CD4-positive, alpha-beta T cell treated with Interleukin-1 beta for 1 hour (primary cell): ENCODE measurements around the gene MPRIP.

Experiments used
- DNase-seq, 2 donors: peaks; one replicate each; pipeline ENCODE4 v3.0.0-alpha.2; 2020 to 2022

The MPRIP gene

DNA sequence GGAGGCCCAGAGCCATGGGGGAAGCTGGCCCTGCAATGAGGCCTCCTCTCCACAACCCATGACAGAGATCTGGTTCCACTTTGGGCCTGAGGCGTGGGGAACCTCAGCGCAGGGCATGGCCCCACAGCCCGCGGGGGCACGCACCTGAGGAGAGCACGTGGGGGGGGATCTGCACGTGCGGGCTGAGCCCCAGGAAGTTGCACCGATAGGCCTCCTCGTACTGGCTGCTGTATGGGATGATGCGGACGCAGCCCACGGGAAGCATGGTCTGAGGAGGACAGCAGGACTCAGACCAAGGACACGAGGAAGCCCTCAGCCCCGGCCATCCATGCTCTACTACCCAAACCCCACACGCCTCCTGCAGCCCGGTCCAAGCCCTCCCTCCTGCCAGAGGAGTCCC lies 174.0 kb downstream of the MPRIP start:
- DNase-seq: no peak

DNA sequence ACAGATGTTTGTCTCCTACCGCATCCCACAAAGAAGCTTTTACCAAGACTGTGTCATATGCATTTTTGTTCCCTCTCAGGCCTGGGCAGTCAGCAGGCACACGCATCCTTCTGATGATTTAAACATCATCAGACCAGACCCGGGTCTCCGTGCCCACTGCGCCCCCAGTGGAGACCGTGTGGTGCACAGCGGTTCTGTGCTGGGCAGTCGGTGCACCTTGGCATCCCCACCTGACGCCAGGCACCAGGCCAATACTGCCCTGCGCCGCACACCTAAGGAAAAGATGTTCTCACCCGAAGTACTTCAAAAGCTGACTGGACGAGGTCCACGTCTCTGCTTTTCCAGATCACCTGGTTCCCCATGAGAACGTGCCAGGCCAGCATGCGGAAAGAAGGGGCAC lies 174.5 kb downstream of the MPRIP start:
- no peak for DNase-seq

DNA sequence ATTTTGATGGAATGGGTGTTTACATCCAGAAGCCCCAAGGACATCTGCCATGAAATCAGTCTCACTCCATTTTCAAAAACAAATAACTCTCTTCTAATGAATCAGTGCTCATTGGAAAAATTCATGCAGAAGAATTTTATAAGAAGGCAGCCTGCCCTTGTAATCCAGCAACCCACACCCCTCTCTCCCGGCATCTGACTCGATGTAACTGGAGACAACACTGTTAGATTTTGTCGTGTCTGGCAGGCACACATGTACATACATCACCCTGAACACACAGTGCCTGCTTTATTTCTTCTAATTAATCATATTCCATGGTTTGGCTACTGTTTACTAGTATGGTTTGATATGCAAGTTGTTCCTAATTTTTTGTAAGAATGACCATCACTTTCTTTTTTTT lies 175.7 kb downstream of the MPRIP start:
- no peak for DNase-seq

DNA sequence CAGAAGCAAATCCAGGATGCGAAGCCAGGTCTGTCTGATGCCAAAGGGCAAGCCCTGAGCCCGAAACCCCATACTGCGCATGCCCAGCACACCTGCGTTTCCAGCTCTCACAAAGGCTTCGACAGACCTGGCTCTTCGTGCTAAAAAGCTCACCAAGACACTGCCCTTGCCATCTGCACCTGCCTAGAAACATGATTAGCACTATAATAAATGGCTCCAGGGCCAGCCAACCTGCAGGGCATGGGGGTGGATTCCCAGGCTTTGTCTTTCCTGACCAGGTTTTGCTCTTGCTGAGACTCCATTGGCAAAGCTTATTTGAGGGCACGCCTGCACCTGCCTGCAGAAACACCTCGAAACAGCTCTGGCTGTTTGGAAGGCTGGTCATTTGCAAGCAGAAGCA lies 178.3 kb downstream of the MPRIP start:
- DNase-seq: no peak

DNA sequence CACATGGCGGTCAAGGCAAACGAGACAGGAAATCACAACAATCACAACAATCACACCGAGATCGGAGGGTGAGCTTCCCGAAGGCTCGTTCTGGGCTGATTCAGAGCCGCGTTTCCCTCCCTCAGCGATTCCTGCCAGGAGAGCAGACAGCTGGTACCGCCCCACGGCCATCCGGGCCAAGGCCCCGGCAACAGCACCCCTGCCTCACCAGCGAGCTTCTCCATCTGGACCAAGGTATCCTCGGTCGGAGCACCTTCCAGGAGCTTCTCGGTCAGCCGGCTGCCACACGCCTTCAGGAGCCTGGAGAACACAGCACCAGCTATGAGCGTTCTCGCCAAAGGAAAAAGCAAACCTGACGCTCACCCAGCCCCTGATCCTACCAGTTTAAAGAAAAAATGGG lies 179.1 kb downstream of the MPRIP start:
- DNase-seq: no peak

DNA sequence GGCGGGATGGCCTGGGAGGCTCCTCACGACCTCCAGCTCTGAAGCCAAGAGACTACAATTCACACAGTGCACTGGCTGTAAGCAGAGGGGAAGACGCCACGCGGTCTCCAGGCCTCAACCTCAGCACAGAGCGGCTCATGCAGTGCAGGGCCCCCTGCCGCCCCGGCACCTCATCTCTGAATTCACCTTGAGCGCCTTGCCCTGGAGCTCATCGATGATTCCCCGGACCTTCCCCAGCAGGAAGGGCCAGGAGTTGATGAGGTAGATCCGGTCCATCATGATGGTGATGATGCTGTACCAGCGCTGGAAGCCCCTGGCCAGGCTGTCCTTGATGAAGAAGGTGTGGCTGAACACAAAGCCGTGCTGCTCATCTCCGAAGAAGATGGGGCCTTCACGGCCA lies 181.5 kb downstream of the MPRIP start:
- no peak for DNase-seq

DNA sequence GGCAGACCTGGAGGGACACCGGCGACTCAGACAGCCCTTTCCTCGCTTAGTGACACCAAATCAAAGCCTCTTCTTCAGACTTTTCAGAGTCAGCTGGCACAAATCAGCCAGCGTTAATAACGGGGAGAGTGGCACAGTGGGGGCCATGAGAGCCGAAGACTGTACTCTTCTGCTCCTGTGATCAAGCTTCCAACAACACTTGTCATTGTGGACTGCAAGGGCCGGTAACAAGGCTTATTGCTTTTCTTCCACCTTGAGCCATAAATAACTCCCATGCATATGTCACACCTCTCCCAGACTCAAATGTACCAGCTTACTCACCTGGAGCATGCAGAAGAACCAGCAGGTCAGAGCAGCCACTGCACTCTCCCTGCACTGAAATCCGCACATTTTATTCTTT lies 181.9 kb downstream of the MPRIP start:
- no peak for DNase-seq

DNA sequence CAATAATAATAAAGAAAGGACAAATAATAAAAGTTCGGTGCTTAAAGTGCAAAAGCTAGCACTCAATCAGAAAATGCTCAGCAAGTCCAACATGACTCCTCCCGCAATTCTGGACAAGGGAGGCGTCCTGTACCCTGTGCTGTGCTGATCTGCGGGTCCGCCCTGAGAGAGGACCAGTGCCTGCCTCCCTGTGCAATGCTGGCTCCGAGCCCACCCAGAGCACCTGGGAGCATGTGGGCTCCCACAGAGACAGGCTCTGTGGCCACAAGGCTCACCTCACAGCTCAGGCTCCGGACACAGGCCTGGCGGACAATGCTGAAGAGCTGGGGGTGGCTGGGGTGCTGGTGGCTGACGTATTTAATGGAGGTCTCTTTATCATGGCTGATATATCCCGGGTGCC lies 183.6 kb downstream of the MPRIP start:
- no peak for DNase-seq

DNA sequence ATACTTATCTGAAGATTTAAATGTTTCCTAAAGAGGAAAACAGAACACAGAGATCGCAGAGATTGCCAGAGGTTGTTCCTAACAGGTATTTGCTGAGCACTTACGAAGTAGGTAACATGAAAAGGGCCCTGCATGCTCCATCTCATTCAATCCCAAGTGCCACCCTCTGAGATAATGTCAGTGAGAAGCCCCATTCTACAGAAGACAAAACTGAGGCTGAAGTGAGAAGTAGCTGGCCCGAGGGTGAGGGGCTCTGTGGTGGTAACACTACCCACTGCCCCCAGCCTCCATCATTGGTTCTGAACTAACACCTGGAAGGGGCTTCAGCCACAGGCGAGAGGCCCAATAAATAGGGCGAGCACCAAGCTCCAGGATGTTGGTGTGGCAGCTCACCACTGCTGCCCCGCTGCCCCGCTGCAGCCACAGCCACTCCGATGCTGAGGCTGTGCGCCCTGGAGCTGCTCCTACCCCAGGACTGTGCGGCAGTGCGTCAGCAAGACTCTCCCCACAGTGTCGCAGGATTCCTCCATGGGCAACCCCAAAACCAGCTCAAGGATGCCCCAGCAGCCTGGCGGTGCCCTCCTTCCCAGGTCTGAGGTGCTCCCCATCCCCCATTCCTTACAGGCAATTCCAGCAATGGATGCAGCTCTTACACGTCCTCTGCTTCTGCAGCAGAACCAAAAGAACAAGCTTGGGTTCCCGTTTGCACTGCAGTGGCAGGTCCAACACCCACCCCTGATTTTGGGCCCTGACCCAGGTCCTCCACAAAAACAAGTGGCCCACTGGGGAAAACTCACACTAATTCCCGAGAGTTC lies 184.4 kb downstream of the MPRIP start:
- DNase-seq: no peak

DNA sequence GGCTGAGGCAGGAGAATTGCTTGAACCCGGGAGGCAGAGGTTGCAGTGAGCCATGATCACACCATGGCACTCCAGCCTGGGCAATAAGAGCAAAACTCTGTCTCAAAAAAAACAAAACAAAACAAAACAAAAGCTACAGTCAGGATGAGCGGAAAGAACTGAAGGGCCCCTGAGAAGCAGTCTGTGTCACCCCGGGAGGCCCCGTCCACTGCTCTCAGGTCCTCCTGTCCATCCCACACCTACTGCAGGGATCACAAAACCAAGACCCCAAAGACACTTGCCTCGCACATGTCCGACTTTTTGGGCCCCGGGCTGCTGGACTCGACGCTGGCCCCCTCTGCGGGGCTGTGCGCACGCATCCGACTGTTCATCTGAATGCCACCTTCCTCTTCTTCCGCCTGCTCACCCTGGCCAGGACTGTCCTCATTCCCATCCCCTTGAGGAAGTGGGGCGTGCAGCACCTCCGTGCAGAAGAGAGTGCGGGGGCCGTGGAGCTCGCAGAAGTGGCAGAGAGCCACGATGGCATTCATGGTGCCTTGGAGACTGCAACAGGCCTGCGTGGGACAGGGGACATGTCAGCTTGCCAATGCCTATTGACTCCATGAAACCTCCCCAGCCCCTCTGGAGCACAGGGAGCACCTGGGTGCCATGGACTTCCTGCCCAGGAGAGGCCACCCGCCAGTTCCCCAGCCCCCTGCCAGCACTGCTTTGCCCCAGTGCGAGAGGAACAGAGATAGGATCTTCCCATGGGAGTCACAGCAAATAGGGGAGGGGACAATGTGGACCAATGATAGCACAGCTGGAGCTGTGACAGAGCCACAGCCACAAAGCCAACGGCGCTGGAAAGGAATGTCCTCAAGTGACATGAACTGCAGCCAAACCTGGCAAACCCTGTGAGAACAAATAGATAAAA lies 185.6 kb downstream of the MPRIP start:
- DNase-seq: no peak

DNA sequence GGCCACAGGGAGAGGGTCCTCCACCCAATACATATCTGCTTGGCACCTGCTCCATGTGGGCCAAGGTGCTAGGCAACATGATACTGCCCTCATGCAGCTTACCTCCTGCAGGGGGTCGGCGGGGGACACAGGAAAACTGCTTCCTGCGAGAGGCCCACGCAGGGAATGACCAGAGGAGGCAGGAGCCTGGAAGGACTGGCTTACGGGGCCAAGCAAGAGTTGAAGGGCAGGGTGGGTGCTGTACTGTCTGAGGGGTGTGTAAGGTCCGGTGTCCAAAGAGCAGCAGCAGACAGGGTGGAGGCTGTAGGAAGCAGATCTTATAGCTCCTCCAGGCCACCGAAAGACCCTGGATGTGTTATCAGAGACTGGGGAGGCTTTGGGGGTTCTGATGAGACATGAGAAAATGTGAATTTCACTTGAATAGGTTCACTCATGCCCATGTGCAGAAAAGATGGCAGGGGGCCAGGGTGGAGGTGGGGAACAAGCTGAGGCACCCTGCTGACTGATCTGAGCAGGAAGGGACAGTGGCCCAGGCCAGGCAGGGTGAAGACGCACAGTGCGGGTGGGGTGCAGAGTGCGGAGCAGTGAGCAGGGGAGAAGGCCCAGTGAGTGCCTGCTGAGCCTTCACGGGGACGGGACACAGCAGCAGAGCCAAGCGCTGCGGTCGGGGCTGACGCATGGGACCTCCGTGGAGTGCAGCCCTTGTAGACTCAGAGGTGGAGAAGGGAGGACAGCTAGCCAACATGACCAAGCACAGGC lies 186.4 kb downstream of the MPRIP start:
- no peak for DNase-seq

DNA sequence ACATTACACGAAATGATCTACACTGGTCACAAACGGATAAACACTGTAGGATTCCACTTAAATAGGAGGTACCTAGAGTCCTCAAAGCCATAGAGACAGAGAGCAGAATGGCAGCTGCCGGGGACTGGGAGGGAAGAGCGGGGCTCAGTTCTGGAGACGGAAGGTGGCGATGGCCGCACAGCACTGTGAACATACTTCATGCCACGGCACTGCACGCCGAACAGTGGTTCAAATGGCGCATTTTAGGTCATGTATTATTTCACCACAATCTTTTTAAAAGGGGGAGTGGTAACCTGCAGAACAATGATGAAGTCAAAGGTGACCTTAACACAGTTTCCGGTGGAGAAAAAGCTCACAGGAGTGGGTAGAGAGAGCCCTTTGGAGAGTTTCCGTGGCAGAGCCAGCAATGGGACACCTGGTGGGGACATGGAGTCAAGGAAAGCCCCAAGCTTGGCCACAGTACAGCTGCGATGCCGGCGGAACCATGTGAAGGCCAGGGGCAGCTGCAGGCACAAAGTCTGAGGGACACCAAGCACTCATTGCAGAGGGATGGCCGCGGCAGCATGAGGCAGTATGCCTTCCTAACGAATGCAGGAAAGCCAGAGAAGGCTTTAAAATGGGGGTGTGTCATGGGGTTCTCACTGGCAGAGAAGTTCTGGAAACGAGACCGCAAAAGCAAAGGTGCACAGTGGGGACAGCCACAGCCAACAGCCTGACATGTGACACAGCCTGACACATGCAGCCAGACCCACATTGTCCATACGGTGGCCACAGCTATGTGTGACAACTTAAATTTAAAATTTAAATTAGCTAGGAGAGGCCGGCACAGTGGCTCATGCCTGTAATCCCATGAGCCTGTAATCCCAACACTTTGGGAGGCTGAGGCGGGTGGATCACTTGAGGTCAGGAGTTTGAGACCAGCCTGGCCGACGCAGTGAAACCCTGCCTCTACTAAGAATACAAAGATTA lies 187.4 kb downstream of the MPRIP start:
- DNase-seq: no peak

DNA sequence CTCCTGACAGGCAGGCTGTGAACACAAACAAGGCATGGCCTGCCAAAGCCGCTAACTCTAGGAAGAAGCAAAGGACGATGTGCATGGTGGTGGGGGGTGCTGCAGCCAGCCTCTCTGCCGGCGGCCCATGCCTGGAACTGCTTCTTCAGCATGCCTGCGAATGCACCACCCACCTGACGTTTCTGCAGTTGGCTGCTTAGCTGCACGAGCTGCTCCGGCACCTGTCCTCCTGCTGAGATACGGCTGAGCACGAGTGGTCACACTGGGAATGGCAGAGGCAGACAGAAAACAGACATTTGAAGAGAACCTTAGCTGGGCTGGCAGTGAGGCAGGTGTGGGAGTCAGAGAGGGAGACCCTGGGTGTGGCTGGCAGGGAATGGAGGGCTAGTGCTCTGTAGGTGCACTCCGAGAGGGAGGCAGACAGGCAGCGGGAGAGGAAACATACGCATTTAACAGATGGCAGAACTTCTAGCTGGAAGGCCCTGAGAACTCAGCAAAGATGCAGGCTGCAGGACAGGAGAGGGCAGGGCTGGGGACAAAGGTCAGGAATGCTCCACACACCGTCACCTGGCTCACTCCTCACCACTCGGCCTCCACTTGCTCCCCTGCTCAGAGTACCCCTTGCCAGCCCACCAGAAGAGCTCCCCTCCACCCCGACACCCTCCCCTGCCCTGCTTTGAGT lies 189.5 kb downstream of the MPRIP start:
- no peak for DNase-seq

DNA sequence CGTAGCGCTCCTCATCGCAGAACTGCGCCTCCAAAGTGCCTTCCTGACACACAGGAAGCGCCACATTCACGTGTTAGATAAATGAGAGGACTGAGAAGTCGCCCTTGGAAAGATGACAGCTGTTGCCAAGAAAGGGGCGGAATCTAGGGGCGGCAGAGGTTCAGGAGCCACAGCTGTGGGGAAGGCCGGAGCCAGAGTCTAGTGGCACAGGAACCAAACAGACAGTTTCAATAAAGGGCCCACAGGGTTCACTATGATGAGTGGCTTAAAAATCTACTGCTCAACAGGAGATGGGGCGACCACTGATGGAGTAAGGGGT lies 190.0 kb downstream of the MPRIP start:
- no peak for DNase-seq

DNA sequence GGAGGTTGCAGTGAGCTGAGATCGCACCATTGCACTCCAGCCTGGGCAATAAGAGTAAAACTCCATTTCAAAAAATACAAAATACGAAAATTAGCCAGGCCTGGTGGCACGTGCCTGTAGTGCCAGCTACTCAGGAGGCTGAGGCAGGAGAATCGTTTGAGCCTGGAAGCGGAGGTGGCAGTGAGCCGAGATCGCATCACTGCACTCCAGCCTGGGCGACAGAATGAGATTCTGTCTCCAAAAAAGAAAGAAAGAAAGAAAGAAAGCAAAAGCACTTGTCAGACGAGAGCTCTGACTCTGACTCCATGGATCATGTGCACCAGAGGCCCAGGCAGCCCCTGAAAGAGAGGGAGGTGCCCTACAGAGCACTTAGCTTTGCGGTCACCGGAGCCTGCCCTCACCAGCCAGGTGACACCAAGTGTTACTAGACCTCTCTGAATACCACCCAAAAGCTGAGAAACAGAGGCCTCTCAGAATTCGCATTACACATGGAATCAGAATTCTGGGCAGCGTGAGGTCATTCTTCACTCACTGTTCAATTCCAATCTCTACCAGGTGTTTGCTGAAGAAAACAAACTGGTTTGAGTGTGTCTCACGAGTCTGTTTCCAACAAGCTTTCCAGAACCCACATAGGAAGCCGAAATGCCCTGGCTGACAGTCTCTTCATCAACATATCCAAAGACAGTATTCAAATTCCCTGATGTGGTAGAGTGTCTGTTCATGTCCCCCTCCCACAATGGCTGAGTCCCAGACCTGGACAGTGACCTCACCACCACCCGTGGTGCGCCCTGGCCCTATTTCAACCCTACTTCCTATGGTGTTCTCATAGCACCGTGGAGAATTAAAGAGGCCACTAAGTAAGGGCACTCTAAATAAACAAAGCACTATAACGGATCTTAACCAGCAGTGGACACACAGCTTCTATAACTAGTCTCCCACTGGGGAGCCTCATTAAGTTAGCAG lies 193.2 kb downstream of the MPRIP start:
- no peak for DNase-seq

DNA sequence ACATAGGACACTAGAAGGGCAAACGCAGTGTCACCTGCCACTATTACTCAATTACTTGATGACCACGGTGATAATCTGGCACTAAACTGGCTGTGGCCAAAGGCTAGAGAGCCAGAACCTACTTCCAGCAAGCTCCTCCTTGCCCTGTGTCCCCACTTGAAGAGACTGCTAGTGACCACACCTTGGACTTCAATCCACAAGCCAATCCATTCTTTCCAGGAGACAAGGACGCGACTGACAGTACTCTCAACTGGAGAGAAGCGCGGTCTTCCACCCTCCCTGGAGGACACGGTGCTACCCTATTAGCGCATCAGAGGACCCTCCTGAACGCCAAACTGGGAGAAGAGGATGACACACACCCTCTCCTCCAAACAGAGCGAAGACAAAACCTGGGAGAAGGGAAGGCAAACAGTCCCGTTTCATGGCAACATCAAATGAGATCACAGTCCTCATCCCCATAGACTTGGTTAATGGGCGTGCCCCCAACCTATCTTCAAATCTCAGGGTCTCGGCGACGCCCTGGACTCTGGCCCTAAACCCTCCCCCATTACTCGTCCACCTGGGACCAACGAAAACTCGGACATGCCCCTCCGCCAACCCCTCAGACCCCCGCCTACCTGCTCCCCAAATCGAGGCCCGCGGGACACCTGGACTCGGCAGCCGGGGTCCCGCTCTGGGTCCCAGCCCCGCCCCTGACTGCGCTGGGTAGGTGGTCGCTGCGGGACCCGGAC lies 194.2 kb downstream of the MPRIP start:
- no peak for DNase-seq

DNA sequence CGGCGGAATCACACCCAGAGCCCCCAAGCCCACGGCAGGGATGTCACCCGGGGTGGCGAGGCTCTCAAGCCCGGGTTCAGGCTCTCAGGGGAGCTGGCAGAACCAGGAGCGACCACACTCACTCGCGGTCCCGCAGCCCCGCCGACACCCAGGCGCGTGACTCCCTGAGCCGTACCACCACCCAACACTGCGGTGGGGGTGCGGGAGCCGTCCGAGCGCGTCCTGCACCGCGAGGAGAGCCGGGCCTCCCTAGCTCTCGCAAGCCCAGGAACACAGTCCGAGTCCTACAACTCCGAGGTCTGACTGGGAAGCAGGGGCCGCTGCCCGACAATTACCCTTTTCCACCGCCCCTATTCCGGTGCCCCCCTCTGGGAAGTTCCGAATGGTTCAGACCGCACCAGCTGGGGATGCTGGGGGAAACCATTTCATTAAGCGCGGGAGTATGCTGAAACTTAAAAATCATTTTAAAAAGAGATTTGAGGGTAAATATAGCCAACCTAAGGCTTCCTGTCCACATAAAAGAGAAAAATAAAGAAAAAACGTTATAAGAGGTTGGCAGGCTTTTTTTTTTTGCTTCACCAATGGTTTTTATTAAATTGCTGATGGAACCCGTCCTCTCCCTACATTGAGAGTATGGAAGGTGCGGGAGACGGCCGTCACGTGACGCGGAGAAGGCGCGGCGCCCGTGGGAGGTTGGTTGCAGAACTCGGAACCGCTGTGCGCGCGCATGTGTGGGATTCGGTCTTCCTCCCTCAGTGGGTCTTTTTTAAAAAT lies 195.0 kb downstream of the MPRIP start, which contains the start of gene FLCN:
FLCN (minus strand) TSS at position 143 of the 774 bp plus-strand sequence. CDS start 9,031 bp downstream, outside the sequence.
- DNase-seq: peak; percentile 89

DNA sequence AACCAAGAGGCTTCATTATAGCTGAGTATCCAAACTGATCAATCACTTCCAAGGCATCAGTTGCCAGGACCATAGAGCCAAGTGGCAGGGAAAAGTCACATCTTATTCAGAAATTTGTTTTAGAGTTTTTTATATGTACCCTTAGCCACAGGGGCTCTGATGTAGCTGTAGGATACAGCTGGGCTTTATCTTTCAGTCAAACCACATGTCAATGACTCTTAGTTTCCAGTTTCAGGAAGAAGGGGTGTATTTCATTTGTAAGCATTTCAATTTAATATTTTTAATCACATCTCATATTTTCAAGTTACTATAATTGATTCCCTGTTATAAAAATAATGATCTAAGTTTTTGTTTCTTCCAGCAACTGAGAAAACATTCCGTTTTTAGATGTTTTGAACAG lies 197.6 kb downstream of the MPRIP start:
- DNase-seq: no peak

DNA sequence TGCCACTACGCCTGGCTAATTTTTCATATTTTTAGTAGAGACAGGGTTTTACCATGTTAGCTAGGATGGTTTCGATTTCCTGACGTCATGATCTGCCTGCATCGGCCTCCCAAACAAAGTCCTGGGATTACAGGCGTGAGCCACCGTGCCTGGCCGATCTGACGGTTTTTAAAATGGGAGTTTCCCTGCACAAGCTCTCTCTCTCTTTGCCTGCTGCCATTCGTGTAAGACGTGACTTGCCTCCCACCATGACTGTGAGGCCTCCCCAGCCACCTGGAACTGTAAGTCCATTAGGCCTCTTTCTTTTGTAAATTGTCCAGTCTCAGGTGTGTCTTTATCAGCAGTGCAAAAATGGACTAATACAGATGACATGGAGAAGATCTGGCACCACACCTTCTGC lies 199.4 kb downstream of the MPRIP start:
- no peak for DNase-seq
